GM19452 (cell line): ENCODE data around the gene HGD.
A peak's percentile ranks its signal among the peaks of the same experiment; 100 is the strongest.
"Not testable (repeated sequence)": the region's sequence is repeated elsewhere in the genome, so short reads cannot be mapped to it uniquely, and the experiment has no call there.

Experiments used
- ATAC-seq: cut with Tn5 transposase; IDR thresholded peaks from one replicate; pipeline ENCODE4 v1.9.1; 2021; ENCODE audit not compliant: unreplicated experiment

The HGD gene

DNA sequence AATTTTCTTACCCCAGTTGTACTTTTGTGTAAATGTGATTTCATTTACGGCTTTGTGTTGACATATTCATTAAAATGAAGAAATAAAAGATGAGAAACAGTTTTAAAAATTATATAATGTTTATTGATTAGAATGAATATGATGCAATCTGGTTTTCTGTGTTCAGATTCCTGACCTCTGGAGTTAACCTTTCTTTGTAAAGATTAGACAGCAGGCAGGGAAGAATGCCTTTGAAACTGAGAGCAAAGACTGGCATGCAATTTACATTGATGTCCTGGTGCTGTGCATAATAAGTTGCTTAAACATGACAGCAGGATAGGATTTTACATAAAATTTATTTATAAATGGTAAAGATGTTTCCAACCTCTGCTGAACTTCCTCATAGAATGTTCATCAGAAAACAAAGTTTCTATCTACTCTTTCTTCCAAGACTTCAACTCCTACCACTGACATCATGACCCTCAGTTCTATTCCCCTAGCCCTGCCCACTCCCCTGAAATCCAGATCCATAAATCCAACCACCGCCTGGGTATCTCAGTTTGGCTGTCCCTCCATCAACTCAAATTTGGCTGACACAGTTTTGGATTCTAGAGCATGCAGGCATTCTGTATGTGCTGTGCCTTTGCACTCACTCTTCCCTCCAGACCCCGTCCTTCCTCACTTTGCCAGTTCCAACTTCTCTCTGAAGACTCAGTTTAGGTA, 1.7 kb downstream of the HGD start:
- no peak for ATAC-seq

DNA sequence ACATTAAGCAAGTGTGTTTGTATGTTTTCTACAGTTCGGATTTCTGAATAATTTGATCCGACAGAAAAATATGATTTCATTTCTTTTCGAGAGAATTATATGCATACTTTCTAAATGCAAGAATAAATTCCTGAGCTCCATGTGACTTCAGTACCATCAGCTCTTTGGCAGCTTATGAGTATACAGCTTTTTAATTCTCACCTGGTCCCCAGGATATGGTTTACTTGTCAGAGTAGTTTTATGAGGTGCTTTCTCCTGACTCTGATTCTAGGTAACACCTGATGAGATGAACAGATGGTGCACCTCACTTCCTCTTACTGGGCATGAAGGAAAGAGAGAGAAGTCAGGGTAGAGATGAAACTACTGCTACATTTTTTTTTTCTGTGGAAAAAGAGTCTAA, 3.1 kb downstream of the HGD start:
- peak; percentile 44 for ATAC-seq

DNA sequence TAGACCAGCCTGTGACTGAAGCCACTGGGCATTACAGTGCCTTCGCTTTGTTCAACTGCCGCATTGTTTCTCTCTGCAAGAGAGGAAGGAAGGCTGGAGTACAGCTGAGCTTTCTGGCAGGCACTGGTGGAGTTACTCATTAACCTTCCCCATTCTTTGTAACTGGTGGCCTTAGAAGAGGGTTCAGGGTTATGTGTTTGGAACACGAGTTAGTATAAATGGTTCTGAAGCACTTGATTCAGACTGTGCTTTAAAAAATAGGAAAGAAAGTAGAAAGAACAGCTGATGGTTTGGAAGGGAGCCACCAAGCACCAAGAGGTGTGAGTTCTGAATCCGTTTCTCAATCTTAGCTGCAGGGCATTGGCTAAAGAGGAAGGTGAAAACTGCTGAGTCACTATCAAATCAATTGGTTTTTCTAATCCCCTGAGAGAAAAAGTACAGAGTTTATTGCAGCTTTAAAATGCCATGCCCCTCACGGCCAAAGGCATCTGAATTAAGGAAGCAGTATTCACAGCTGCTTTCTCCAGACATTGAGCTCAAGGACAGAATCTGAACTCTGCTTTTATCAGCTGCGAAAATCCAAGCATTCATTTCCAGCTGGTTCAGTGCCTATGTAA, 3.6 kb downstream of the HGD start:
- ATAC-seq = peak; percentile 93

DNA sequence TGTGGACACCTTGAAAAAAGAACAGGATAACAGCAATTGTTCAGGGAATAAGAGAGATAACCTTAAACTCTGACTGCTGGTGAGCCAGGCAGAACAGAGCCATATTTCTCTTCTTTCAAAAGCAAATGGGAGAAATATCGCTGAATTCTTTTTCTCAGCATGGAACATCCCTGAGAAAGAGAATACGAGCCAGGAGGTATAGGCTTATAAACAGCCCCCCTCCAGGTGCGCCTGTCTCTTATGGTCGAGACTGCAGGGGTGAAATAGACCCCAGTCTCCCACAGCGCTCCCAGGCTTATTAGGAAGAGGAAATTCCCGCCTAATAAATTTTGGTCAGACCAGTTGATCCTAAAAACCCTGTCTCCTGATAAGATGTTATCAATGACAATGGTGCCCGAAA, 4.8 kb downstream of the HGD start:
- not testable (repeated sequence) for ATAC-seq

DNA sequence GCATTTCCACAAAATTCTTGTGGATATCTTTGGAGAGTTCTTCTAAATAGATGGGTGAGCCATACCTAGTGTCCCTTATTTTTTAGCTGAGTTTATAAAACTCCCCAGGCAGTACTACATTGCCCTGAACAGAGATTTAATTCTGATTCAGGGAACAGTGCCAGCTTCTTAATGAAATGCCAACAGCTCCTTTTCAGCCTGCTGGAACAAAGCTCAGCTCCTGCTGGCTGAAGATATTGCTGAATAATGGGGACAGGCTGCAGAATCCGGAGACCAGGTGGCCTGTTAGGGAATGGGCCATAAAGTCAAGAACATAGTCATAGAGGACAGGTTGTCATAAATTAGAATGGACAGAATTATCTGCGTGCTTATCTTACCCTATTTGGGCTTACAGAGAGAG, 8.9 kb downstream of the HGD start:
- ATAC-seq = no peak

DNA sequence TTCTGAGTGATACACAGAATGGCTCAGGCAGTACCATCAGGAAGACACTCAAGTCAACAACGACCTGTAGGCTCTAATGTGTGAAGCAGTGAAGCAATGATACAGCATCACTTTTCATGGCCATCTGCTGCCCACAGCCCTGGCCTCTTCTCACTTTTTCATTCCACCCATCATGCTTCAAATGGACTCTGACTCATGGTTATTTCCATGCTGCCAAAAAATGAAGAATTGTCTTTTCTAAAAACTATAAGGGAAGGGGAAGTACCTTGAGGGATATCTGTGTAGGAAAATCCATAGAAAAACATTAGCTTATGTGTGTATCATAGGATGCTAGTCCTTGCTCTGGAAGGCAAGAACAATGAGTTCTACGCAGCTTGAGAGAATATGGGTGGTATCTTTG, 11.5 kb downstream of the HGD start:
- ATAC-seq = no peak

DNA sequence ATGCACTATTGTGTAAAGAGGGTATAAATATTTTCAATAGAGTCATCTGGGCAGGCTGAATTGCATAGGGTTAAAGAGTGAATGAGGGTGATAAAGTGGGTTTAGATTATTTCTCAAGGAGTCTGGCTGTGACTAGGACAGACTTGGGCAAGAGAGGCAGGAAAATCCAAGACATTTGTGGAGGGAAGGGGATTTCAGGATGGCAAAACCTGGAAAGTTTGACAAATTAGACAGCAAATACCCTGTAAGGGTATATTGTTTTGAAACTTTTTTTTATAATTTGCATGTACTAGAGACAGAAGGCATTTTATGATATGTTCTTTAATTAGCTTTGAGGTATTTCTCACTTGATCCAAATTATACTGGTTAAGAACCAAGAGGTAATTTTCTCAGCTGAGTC, 17.1 kb downstream of the HGD start:
- no peak for ATAC-seq

DNA sequence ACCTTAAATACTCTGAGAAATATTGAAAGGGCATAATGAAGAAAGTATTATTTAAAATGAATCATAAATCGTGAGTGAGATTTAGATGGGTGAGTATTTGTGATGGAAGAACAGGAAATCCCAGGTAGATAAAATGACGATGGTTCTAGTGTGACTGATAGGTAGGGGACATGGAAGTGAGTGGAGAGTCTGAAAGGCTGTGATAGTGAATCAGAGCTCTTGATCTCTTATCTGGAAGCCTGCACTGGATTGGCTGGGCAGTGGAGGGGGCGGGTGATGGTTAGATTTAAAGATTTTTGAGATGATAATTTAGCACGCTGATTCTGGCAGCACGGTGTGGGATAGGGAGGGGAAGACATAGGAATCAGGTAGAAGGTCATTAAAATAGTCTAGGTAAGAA, 20.1 kb downstream of the HGD start:
- ATAC-seq = no peak

DNA sequence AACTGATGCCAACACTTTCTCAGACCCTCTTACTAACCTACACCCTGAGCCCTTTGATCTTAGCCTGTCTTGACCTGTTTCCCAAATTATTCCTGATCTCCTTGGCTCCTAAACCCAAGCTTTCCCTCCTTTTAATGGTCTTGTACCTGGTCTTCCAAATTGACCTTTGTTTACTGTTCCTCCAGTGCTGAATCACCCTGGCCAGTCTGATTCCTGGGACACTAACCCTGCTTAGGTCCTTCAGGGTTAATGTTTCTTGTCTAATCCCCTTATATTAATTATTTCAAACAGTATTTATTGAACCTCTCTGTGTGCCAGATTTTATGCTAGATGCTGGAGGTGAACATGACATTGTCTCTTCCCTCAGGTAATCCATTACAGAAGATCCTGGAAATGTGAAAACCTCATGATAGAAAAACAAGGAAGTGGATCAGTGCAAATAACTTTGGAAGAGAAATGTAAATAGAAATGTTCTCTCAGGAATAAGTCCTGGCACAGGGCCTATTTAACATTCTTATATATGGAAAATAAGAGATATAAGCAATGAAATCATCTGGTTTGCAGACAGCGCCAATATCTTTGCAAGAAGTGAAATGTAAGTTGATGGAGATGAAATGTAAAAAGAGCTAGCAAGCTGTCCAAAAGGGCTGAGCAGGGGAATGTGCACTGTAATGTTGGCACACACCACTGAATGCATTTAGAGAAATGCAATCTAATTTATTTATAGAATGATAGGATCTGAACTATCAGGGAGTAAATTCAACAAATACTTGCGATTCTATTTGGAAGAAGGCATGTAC, 20.7 kb downstream of the HGD start:
- no peak for ATAC-seq

DNA sequence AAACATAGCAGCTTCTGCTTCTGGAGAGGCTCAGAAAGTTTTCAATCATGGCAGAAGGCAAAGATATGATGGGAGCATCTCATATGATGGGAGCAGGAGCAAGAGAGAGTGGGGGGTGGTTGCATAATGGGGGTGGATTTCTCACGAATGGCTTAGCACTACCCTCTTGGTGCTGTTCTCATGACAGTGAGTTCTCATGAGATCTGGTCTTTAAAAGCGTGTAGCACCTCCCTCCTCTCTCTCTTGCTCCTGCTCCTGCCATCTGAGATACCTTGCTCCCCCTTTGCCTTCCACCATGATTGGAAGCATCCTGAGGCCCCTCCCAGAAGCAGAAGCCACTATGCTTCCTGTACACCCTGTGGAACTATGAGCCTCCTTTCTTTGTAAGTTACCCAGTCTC, 22.2 kb downstream of the HGD start:
- no peak for ATAC-seq

DNA sequence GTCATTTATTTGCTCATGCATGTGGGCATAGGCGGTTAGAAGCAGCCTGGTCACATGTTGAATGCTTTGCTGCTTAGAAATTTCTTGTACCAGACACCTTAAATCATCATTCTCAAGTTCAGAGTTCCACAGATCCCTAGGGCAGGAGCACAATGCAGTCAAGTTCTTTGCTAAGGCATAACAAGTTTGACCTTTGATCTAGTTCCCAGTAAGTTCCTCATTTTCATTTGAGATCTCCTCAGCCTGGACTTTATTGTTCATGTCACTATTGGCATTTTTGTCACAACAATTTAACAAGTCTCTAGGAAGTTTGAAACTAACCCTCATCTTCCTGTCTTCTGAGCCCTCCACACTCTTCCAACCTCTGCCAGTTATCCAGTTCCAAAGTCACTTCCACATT, 22.8 kb downstream of the HGD start:
- ATAC-seq = no peak

DNA sequence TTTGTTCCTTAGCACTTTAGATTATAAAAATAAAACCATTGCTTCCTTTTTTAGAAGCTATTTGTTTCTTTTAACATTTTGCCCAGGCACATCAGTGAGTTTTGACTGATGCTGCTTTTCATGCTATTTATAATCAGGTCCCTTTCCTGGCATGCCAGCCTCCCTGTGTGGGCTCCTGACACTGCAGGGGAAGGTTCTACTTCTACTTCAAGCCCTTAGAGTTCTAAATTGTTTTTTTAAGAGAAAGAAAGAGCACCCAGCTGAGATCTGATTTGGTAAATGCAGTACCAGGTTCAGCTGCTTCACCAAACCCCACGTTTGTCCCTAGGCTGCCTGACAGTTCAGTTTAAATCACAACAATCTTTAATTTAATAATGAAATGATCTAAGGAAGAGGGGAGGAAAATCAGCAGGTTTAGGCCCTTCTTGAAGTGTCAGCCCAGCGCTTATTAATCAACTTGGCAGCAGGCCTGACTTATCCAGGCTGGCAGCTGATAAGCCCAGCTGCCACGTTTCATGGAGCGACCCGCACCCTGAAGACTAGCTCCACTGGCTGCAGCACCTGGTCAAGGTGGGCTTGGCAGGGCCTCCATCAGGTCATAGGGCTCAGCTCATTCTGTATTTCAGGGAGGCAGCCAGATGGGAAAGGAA, 29.0 kb downstream of the HGD start:
- no peak for ATAC-seq

DNA sequence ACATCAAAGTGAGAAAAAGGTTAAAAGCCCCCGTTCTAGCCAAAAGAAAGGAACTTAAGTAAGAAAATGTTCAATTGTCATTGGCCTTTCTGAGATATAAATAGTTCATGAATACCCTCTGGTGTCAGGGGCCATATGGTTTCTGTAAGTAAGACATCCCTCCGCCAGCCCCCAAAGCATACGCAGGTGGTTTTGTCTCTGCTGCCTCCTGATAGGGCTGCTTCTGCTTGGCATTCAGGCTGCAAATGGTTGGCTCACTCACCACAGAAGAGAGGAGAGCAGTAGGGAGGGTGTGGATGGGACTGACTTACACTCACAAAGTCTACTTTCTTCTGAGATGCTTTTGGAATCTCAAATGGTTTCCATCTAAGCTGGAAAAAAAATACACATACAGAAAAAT, 29.8 kb downstream of the HGD start:
- ATAC-seq = no peak

DNA sequence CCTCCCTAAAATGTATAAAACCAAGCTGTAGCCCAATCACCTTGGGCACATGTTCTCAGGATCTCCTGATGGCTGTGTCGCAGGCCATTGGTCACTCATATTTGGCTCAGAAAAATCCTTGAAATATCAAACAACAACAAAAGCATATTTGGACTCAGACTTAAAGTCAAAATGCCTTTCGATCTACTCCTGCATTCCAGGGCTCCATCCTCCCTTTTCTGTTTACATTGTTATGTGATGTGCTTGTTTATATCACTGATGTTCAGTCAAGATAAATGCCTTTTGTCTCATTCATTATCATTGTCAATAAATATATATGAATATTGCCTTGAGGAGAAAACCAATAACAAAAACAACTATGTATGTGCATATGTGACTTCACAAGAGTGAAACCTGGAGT, 31.7 kb downstream of the HGD start:
- no peak for ATAC-seq

DNA sequence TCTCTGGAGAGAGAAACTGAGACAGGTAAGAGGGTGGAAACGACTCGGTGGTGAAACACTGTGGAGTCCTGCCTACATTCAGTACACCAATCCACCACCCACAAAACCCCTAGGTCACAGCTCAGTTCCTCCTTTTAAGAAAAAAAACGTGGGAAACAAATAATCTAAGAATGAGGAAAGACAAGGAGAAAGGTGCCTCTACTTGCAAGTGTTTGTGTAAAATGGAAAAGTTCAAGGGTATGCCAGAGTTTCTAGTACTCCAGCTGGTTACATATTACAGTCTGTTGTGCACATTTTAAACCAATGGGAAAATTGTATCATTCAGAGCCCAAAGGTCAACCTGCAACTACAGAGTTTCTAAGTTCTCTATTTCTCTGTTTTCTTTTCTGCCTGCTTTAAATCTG, 32.2 kb downstream of the HGD start:
- ATAC-seq = no peak

DNA sequence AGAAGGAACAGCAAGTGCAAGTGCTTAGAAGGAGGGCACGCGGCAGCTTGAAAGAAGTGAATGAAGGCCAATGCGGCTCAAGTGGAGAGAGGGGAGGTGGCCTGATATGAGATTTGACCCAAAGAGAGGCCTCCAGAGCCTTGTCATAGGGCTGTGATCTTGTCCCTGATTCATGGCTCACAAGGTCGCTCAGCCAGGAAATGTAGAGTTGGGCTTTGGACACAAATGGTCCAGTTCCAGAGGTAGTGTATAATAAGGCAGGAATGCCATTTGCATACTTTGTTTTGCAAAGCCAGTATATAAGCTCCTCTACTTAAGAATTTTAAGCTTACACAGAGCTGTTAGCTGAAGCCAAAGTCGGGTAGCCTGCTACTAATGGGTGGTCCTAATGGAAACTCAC, 33.7 kb downstream of the HGD start:
- ATAC-seq = no peak

DNA sequence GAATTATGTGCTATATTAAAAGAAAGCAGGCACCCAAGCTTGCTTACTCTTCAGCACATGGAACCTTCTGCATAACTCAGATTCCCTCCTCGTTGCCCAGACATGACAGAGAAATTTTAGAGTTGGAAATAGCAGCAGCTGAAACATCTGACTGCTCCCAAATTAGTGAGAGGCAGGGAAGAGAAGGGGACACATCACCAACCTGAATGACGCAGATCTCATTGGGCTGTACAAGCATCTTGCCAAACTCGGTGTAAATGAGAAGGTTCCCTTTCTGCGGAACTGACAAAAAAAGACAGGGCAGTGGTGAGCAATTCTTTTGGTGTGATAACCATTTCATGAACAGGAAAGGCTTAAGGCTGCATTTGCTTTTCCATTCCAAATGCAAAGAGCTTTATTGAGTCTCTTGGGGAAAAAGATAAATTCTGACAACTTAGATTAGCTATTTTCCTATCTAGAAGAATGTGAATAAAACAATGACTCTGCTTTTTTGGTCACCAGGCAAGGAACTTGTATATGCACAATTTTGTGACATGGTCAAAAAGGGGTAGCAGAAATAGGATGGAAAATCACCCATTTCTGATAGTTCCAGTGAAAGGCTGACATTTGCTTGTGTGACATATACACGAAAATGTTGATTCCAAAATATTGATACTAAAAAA, 35.1 kb downstream of the HGD start:
- ATAC-seq = no peak

DNA sequence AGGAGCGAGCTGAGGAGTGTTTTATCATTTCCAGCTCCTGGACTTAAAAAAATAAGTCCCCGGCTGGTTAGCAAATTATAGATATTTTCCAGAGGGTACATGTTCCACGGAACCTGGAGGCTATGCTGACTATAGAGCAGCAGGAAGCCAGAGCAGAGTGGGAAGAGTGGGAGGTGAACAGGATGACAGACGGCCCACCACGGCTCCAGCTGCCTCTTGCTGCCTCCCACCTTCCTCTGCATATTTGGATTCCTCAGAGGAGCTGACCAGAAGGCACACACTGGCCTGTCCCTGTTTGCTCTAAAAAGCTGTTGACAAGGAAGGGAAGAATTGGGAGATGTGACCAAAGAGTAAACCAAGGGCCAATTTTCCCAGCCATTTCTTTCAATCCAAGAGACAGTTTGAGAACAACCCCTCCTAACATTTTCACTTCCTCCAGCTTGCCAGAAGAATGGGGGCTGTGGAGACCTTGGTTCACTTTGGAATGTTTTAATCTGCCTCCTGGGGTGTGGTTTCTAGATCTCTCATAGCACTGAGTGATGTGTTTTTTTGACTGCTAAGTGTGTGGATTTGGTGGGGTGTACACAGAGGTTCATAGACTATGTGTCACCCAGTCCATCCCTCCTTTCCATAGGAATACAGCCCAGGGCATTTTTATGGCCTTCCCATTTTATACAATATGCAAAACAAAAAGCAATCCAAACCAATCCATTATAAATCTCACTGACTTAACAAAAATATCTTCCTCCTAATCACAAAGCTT, 36.8 kb downstream of the HGD start:
- ATAC-seq = no peak

DNA sequence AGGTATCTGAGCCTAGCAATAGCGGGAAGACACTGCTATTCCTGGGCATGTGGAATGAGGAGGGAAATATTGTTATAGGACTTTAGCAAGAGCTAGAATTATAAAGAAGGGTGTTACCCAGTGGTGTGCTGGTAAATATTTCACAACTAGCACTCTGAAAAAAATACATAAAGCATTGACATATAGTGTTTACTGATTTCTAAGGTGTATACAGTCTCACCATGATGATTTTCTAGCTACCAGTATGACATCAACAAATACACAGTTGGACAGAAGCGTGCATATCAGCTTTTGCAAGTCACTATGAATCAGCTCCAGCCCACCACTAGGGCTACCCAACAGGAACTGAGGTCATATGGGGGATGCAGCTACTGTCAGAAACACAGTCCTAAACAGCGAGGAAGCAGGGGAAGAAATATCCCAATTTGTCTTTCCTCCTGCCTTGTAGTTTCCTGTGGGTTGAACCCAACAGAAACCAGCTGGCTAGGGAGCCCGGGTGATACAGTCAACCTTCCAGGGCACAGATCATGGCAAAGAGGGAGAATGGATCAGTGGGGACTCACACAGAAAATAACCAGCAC, 39.6 kb downstream of the HGD start:
- no peak for ATAC-seq

DNA sequence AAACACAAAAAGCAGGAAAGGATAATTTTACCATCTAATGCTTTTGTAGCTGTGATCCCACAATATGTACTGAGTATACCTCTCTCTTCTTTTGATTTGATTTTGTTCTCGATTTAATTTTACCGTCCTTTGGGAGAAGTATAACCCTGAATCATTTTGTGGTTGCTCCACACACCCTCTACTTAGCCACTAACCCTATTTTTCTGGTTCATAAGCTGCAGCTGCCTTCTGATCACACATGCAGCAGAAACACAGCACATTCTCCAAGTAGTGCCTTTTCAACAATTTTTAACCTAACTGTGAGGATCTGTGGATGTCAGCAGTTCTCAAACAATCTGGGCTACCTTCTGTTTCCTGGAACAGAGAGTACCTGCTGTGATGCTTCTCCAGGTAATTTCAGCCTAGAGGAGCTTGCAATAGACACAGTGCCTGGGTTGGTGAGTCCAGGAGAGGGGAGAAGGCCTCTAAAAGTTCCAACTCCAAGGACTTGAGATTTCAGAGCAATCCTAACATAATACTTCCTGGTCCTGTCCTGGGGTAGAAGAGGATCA, 40.3 kb downstream of the HGD start:
- no peak for ATAC-seq
